GM23248 (cell line): Measurements from ENCODE around the gene SMIM35. TPM values are rescaled to one million over a fixed set of nuclear protein-coding genes. Genes with fewer than 3 reads are reported as not detected.

ENCODE experiments used
- DNase-seq: peaks from one replicate; pipeline ENCODE4 v3.0.0-alpha.2; 2015
- H2AFZ ChIP-seq: fragments of 200-600 bp; sonication (generic); 2 replicates; pipeline ENCODE4 v1.6.1; 2016; ENCODE audit warnings: antibody characterized with exemption
- H3F3A ChIP-seq: fragments of 200-600 bp; sonication (generic); 2 replicates; pipeline ENCODE4 v1.6.1; 2016; ENCODE audit warnings: mild to moderate bottlenecking, antibody characterized with exemption, mixed run types; ENCODE audit not compliant: insufficient read depth
- H3K27ac ChIP-seq: fragments of 200-600 bp; sonication (generic); 2 replicates; pipeline ENCODE4 v1.5.1; 2016; ENCODE audit warnings: mild to moderate bottlenecking
- H3K27me3 ChIP-seq: fragments of 200-600 bp; sonication (generic); replicated peaks from 2 replicates; pipeline ENCODE4 v1.6.1; 2016; ENCODE audit warnings: mild to moderate bottlenecking; ENCODE audit not compliant: insufficient read depth
- H3K36me3 ChIP-seq: fragments of 200-600 bp; sonication (generic); 2 replicates; pipeline ENCODE4 v1.6.1; 2016; ENCODE audit warnings: low read depth, mild to moderate bottlenecking
- H3K4me1 ChIP-seq: fragments of 200-600 bp; sonication (generic); 2 replicates; pipeline ENCODE4 v1.6.1; 2016; ENCODE audit warnings: mild to moderate bottlenecking; ENCODE audit not compliant: insufficient read depth
- H3K4me2 ChIP-seq: fragments of 200-600 bp; sonication (generic); one replicate; pipeline ENCODE4 v1.6.1; 2016; ENCODE audit warnings: mild to moderate bottlenecking; ENCODE audit not compliant: unreplicated experiment
- H3K4me3 ChIP-seq: fragments of 200-600 bp; sonication (generic); 2 replicates; pipeline ENCODE4 v1.5.1; 2016; ENCODE audit warnings: mild to moderate bottlenecking
- H3K79me2 ChIP-seq: fragments of 200-600 bp; sonication (generic); 2 replicates; pipeline ENCODE4 v1.6.1; 2016; ENCODE audit warnings: mild to moderate bottlenecking; ENCODE audit not compliant: insufficient read depth
- H3K9ac ChIP-seq: fragments of 200-600 bp; sonication (generic); 2 replicates; pipeline ENCODE4 v1.6.1; 2016; ENCODE audit warnings: mild to moderate bottlenecking
- H3K9me2 ChIP-seq: fragments of 200-600 bp; sonication (generic); 2 replicates; pipeline ENCODE4 v1.6.1; 2016; ENCODE audit warnings: mixed run types, mild to moderate bottlenecking, moderate library complexity; ENCODE audit not compliant: insufficient read depth
- H3K9me3 ChIP-seq: fragments of 200-600 bp; sonication (generic); one replicate; pipeline ENCODE4 v1.6.1; 2017; ENCODE audit warnings: low read depth
- H4K20me1 ChIP-seq: fragments of 200-600 bp; sonication (generic); 2 replicates; pipeline ENCODE4 v1.6.0; 2016; ENCODE audit not compliant: insufficient read depth
- EZH2 ChIP-seq: fragments of 200-600 bp; sonication (generic); IDR thresholded peaks from 2 replicates; pipeline ENCODE4 v1.6.1; 2018; ENCODE audit warnings: antibody characterized with exemption, mild to moderate bottlenecking; ENCODE audit not compliant: insufficient read depth, poor library complexity, severe bottlenecking
- EZH2phosphoT487 ChIP-seq: fragments of 200-600 bp; sonication (generic); IDR thresholded peaks from 2 replicates; pipeline ENCODE4 v1.6.1; 2018; ENCODE audit warnings: antibody characterized with exemption, moderate library complexity, mild to moderate bottlenecking, low read depth; ENCODE audit not compliant: insufficient read depth
- WGBS, 2 experiments: methylation state at CpG; one replicate each; pipeline ENCODE4 v1.1.6; 2015 to 2017; ENCODE audit warnings: low lambda C conversion rate in 2 of 2, low coverage in 1 of 2; ENCODE audit errors: missing lambda C conversion rate in 2 of 2; 5-methylcytosine and 5-hydroxymethylcytosine counted together
- in situ Hi-C: fragments of 300-500 bp; cut with MboI; formaldehyde crosslinking; loops from 2 replicates; pipeline ENCODE4 v1.15.0; 2020
- polyA plus RNA-seq: library from polyadenylated mRNA; unstranded; fragments of >200 nt; fragmentation: Nextera tagmentation; extraction: Ambion mirVana; gene quantifications from 2 replicates; pipeline ENCODE4 v1.2.1, GENCODE V29; 2016
- total RNA-seq: library from RNA; depleted of rRNA; stranded (reverse); fragments of >200 nt; shearing (Covaris generic); gene quantifications from 2 replicates; pipeline ENCODE4 v1.2.3, GENCODE V29; 2014

Gene SMIM35
- total and polyA plus RNA-seq, 2 experiments from 2014 or later: not detected

DNA sequence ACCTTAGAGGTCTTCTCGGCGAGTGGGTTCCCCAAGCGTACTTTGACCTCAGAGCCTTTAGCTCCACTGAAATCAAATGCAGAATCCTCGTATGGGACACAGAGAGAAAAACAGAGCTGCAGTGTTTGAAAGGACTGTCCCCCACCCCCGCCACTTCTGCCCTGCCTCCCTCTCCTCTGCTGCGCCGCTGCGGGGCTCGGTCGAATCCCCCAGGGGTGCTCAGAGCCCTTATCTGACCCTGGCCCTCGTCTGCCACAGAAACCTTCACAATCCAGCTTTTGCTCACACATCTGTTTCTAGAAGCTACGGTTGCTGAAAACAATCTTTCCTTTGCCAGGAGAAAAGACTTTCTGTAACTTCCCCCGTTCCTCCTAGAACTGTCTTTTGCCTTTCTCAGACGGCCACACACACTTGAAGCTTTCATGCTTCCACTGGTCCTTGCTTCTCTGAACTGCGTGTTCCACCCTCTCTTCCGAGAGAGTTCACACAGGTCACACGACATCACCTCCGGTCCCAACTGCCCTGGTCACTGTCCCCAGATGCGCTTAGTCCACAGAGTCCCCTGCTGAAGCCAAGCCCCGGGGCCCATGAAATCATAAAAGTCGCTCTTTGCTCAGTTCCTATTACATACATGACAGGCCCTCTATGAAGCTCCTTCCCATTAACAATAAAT is 3.7 kb downstream of the SMIM35 start:
- H3K4me1 ChIP-seq: no peaks in the 10 kb centered on the region
- no peak overlapping the region for H3K4me2 ChIP-seq
- no peak for DNase-seq
- H3F3A ChIP-seq: no peaks in the 10 kb centered on the region
- WGBS, 2 experiments: 49 to 53% methylated on average over 20 to 21 of the region's 21 CpGs
- H3K9me3 ChIP-seq: no peaks in the 10 kb centered on the region
- H3K36me3 ChIP-seq: no peaks in the 10 kb centered on the region
- no peak overlapping the region for H2AFZ ChIP-seq
- H3K27me3 ChIP-seq: peaks cover 7% of the 10 kb centered on the region
- in situ Hi-C loops: no loop called here
- H3K9ac ChIP-seq: no peak overlapping the region
- no peak overlapping the region for H3K27ac ChIP-seq
- H3K4me3 ChIP-seq: no peak overlapping the region
- H3K9me2 ChIP-seq: no peaks in the 10 kb centered on the region
- H3K79me2 ChIP-seq: no peaks in the 10 kb centered on the region
- no peaks in the 10 kb centered on the region for H4K20me1 ChIP-seq
- TF ChIP-seq EZH2phosphoT487 (no peak), EZH2 (no peak)

DNA sequence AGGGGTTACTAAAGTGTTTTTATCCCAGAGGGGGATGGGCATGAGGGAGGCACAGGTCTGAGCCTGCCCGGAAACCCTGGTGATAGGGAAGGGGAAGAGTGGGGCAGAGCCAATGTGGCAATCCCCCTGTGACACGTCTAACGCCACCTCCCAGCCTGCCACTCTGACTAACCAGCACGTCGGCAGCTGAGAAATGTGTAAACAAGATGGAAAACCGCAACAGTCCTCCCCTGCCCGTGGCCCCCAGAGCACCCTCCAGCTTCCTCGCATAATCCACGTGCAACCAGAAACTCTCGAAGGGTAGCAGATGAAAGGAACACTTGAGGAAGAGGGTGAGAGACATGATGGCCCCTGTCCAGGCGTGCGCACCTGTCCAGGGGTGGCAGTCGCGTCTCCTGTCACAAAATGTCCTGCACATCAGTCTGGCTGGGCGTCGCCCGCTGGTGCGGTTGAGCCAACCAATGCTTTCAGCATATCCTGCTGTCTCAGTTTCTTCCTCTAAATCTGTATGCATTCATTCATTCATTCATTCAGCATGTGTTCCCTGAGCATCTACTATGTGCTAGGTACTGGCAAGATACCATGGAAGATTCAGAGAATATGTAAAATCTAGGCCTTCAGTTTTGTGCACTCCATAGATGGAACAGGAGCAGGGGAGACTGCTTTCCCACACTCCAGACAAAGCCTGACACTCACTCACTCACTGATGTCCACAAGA is 5.4 kb downstream of the SMIM35 start:
- Histone ChIP-seq H3K79me2 (no peaks in the 10 kb centered on the region), H3K9me3 (no peaks in the 10 kb centered on the region), H3K9ac (no peak overlapping the region), H3K27me3 (peaks cover 8% of the 10 kb centered on the region), H3K9me2 (no peaks in the 10 kb centered on the region), H3K4me1 (no peaks in the 10 kb centered on the region), H3K27ac (no peak overlapping the region), H3K4me2 (no peak overlapping the region), H3K4me3 (no peak overlapping the region), H2AFZ (no peak overlapping the region), H3F3A (no peaks in the 10 kb centered on the region), H3K36me3 (no peaks in the 10 kb centered on the region), H4K20me1 (no peaks in the 10 kb centered on the region)
- WGBS, 2 experiments: 62 to 64% methylated on average over 18 of the region's 18 CpGs
- DNase-seq: no peak
- in situ Hi-C loops: no loop called here
- TF ChIP-seq EZH2phosphoT487 (no peak), EZH2 (no peak)

DNA sequence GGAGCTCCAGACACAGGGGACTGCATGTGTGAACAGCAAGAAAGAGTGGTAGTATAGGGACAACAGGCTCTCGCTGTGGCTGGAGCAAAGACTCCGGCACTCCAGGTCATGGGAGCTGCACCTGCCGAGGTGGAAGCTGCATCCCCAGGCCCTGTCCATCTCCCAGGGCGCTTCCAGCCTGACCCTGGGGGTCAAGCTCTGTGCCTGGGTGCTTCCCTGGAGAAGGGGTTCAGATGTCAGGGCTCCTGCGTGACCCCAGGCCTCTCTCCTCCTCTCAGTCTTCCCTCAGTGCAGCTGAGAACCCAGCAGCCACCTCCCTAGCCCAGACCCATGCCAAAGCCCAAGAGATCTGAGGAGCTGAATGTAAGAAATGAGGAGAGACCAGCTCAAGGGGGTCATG is 6.5 kb downstream of the SMIM35 start:
- no peaks in the 10 kb centered on the region for H3K9me2 ChIP-seq
- H3K4me2 ChIP-seq: no peak overlapping the region
- no peaks in the 10 kb centered on the region for H3K9me3 ChIP-seq
- no peaks in the 10 kb centered on the region for H3K36me3 ChIP-seq
- H3K9ac ChIP-seq: no peak overlapping the region
- peaks cover 8% of the 10 kb centered on the region for H3K27me3 ChIP-seq
- H3F3A ChIP-seq: no peaks in the 10 kb centered on the region
- H2AFZ ChIP-seq: no peak overlapping the region
- WGBS, 2 experiments: 45 to 48% methylated on average over 5 of the region's 5 CpGs
- in situ Hi-C loops: no loop called here
- no peaks in the 10 kb centered on the region for H3K79me2 ChIP-seq
- TF ChIP-seq EZH2: no peak
- no peak for TF ChIP-seq EZH2phosphoT487
- no peak overlapping the region for H3K27ac ChIP-seq
- H4K20me1 ChIP-seq: no peaks in the 10 kb centered on the region
- DNase-seq: no peak
- no peak overlapping the region for H3K4me3 ChIP-seq
- H3K4me1 ChIP-seq: no peaks in the 10 kb centered on the region

DNA sequence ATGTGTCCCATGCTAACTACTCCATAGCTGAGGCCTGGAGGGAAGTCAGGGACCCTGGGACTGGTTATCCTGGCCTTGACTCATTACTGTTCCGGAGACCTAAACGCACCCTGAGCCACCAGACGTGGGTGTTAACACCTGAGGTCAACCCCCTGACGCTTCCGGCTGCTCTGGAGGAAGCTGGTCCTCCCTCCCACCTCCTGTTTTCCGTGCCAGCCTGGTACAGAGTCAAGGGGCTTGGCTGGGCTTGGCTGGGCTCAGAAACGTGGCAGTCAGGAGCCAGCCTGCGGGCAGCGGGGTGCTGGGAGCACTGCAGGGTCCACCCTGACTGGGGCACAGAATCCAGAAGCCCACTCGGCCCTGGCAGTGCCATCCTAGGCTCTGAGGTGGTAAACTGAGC is 7.3 kb downstream of the SMIM35 start:
- TF ChIP-seq EZH2phosphoT487 (no peak), EZH2 (no peak)
- H3K9me3 ChIP-seq: no peaks in the 10 kb centered on the region
- no peak overlapping the region for H3K27ac ChIP-seq
- H3K79me2 ChIP-seq: no peaks in the 10 kb centered on the region
- H3K9me2 ChIP-seq: no peaks in the 10 kb centered on the region
- no peak overlapping the region for H3K4me3 ChIP-seq
- in situ Hi-C loops: no loop called here
- no peaks in the 10 kb centered on the region for H3K36me3 ChIP-seq
- no peak overlapping the region for H3K9ac ChIP-seq
- no peak overlapping the region for H3K4me2 ChIP-seq
- no peaks in the 10 kb centered on the region for H3K4me1 ChIP-seq
- H3F3A ChIP-seq: no peaks in the 10 kb centered on the region
- WGBS, 2 experiments: 42 to 44% methylated on average over 10 of the region's 10 CpGs
- H3K27me3 ChIP-seq: peaks cover 8% of the 10 kb centered on the region
- H4K20me1 ChIP-seq: no peaks in the 10 kb centered on the region
- H2AFZ ChIP-seq: no peak overlapping the region
- DNase-seq: no peak
